Measurements from ENCODE around the gene NRM.

The NRM gene

DNA sequence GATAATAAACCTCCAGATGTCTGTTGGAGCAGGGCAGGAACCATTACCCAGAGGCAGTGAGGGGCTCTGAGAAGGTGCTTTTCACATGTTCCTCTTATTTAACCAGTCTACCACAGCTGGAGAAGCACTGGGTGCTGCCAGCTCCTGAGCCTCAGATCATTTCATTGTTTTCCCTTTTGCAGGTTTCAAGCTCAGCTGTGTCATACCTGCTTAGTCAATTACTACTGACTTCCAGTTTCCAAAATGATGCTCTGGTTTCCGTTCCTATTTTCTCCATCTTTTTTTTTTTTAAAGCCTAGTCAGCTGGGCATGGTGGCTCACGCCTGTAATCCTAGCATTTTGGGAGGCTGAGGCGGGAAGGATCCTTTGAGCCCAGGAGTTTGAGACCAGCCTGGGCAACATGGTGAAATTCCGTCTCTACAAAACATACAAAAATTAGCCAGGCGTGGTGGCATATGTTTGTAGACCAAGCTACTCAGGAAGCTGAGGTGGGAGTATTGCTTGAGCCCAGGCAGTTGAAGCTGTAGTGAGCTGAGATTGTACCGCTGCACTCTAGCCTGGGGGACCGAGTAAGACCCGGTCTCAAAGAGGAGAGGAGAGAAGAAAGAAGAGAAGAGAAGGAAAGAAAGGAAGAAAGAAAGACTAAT lies 45.0 kb upstream of the NRM start:
- H3K27ac ChIP-seq (replicated peaks): no peak overlapping the region
- no peaks in the 10 kb centered on the region for H3K27me3 ChIP-seq (ENCODE audit: insufficient read depth, poor library complexity, severe bottlenecking)
- H3K4me3 ChIP-seq (replicated peaks; ENCODE audit: insufficient read depth, low read length): no peak overlapping the region
- no peak for DNase-seq (ENCODE audit: low read depth in 1 of 2, low spot score in 1 of 2)
- TF ChIP-seq, protein P1, sequence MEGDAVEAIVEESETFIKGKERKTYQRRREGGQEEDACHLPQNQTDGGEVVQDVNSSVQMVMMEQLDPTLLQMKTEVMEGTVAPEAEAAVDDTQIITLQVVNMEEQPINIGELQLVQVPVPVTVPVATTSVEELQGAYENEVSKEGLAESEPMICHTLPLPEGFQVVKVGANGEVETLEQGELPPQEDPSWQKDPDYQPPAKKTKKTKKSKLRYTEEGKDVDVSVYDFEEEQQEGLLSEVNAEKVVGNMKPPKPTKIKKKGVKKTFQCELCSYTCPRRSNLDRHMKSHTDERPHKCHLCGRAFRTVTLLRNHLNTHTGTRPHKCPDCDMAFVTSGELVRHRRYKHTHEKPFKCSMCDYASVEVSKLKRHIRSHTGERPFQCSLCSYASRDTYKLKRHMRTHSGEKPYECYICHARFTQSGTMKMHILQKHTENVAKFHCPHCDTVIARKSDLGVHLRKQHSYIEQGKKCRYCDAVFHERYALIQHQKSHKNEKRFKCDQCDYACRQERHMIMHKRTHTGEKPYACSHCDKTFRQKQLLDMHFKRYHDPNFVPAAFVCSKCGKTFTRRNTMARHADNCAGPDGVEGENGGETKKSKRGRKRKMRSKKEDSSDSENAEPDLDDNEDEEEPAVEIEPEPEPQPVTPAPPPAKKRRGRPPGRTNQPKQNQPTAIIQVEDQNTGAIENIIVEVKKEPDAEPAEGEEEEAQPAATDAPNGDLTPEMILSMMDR (IDR thresholded peaks at IDR 0.05; ENCODE audit: insufficient read depth, low read length): no peak
- TF ChIP-seq POLR2AphosphoS5 (IDR thresholded peaks at IDR 0.05; ENCODE audit: low read depth) (no peak), SPI1 (IDR thresholded peaks at IDR 0.05; ENCODE audit: borderline replicate concordance, low read depth) (no peak), GABPA (IDR thresholded peaks at IDR 0.05; ENCODE audit: low read depth) (no peak)
- TF ChIP-seq, protein P2, sequence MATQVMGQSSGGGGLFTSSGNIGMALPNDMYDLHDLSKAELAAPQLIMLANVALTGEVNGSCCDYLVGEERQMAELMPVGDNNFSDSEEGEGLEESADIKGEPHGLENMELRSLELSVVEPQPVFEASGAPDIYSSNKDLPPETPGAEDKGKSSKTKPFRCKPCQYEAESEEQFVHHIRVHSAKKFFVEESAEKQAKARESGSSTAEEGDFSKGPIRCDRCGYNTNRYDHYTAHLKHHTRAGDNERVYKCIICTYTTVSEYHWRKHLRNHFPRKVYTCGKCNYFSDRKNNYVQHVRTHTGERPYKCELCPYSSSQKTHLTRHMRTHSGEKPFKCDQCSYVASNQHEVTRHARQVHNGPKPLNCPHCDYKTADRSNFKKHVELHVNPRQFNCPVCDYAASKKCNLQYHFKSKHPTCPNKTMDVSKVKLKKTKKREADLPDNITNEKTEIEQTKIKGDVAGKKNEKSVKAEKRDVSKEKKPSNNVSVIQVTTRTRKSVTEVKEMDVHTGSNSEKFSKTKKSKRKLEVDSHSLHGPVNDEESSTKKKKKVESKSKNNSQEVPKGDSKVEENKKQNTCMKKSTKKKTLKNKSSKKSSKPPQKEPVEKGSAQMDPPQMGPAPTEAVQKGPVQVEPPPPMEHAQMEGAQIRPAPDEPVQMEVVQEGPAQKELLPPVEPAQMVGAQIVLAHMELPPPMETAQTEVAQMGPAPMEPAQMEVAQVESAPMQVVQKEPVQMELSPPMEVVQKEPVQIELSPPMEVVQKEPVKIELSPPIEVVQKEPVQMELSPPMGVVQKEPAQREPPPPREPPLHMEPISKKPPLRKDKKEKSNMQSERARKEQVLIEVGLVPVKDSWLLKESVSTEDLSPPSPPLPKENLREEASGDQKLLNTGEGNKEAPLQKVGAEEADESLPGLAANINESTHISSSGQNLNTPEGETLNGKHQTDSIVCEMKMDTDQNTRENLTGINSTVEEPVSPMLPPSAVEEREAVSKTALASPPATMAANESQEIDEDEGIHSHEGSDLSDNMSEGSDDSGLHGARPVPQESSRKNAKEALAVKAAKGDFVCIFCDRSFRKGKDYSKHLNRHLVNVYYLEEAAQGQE (IDR thresholded peaks at IDR 0.05; ENCODE audit: insufficient replicate concordance, low read depth): no peak

DNA sequence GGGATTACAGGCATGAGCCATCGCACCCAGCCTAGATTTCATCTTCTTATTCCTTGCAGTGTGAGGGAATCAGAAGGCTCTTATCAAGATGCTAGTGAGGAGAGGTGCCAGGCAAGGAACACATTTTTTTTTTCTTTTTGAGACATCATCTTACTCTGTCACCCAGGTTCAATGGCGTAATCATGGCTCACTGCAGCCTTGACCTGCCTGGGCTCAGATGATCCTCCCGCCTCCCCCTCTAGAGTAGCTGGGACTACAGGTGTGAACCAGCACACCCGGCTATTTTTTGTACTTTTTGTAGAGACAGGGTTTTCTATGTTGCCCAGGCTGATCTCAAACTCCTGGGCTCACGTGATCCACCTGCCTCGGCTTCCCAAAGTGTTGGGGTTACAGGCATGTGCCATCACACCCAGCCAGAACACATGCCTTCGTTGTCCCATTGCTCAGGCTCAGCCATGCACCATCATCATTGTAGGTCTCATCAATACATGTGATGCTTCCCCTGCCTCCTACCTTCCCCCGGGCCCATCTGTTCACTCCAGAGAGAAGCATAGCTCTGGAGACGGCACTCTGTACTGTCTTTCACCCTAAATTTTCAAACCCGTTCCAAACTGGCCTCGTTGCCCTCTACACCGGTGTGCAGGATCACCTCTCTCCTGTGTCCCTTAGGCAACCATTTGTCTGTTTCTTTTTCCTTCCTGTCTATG lies 41.6 kb upstream of the NRM start:
- no peak for TF ChIP-seq POLR2AphosphoS5 (IDR thresholded peaks at IDR 0.05; ENCODE audit: low read depth)
- TF ChIP-seq, protein P1 (IDR thresholded peaks at IDR 0.05; ENCODE audit: insufficient read depth, low read length): no peak
- TF ChIP-seq, protein P2 (IDR thresholded peaks at IDR 0.05; ENCODE audit: insufficient replicate concordance, low read depth): no peak
- H3K27me3 ChIP-seq (ENCODE audit: insufficient read depth, poor library complexity, severe bottlenecking): no peaks in the 10 kb centered on the region
- H3K27ac ChIP-seq (replicated peaks): no peak overlapping the region
- no peak overlapping the region for H3K4me3 ChIP-seq (replicated peaks; ENCODE audit: insufficient read depth, low read length)
- DNase-seq (ENCODE audit: low read depth in 1 of 2, low spot score in 1 of 2): no peak

DNA sequence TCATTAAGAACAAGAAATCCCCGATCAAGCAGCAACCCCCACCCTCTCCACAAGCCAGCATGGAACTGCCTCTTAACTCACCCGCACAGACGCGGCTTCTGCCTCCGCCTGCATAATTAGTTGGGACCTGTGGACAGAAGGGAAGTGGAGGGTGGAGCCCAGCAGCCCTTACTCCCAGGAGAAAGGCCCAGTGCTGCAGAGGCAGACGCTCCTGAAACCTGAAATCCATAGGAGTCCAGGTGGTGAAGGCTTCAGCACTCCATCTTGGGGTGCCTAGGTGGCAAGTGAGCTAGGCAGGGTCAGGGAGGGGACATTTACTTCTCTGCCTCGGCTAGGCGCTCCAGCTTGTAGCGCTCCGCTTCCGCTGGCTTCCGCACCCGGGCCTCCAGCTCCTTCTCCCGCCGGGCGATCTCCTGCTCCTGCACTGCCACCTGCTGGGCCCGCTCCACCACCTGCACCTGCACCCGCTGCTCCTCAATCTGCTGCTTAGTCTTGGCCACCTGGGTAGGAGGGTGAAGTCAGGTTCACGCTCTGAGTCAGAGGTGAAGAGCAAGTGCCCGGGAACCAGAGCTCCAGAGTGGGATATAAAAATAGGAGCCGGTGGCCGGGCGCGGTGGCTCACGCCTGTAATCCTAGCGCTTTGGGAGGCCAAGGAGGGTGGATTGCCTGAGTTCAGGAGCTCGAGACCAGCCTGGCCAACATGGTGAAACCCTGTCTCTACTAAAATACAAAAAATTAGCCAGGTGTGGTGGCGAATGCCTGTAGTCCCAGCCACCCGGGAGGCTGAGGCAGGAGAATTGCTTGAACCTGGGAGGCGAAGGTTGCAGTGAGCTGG lies 40.0 kb upstream of the NRM start:
- Histone ChIP-seq H3K27me3 (ENCODE audit: insufficient read depth, poor library complexity, severe bottlenecking) (no peaks in the 10 kb centered on the region), H3K27ac (replicated peaks) (peak overlapping the region; percentile 11; the same call in 1 of the 2 replicates), H3K4me3 (replicated peaks; ENCODE audit: insufficient read depth, low read length) (no peak overlapping the region)
- DNase-seq (ENCODE audit: low read depth in 1 of 2, low spot score in 1 of 2): peak in 1 of 2 experiments; percentile 91
- TF ChIP-seq, protein P2 (IDR thresholded peaks at IDR 0.05; ENCODE audit: insufficient replicate concordance, low read depth): no peak
- 0 out of 2 replicates have a peak, but pooled peaks have one; percentile 29 for TF ChIP-seq GABPA (IDR thresholded peaks at IDR 0.05; ENCODE audit: low read depth)
- TF ChIP-seq POLR2AphosphoS5 (IDR thresholded peaks at IDR 0.05; ENCODE audit: low read depth): 0 out of 2 replicates have a peak, but pooled peaks have one; percentile 19
- TF ChIP-seq, protein P1 (IDR thresholded peaks at IDR 0.05; ENCODE audit: insufficient read depth, low read length): peak; percentile 75
- TF ChIP-seq SPI1 (IDR thresholded peaks at IDR 0.05; ENCODE audit: borderline replicate concordance, low read depth): peak; percentile 77
